PFSK-1 (cell line): ENCODE data around the gene PPFIBP2.

Experiments used
- POLR2AphosphoS5 ChIP-seq: IDR thresholded peaks from 2 replicates; pipeline ENCODE4 v1.6.1; 2012; ENCODE audit warnings: low read depth, mild to moderate bottlenecking, control low read depth, low read length, moderate library complexity
- SIN3A ChIP-seq: IDR thresholded peaks from 2 replicates; pipeline ENCODE4 v1.6.1; 2012; ENCODE audit warnings: mild to moderate bottlenecking, low read length, moderate library complexity, borderline replicate concordance; ENCODE audit not compliant: insufficient read depth
- TAF1 ChIP-seq: IDR thresholded peaks from 2 replicates; pipeline ENCODE4 v1.6.1; 2012; ENCODE audit warnings: low read length, control low read depth, borderline replicate concordance; ENCODE audit not compliant: insufficient read depth

DNA sequence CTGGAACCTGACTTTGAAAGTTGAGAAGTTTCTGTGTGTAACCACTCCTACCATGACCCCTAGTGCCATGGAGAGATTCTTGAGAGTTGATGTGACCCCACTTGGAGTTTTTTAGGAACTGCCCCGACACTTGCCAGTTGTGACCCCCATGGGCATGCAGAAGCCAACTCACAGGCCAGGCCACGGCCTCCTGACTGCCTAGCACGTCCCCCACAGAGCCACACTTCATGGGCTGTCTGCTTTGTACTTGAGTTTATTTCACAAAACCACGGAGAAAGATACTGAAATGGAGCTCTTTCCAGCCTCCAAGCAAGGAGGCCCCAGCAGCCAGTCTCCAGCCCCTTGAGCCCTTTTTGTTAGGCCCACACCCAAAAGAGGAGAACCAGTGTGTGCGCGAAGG is 151.1 kb downstream of the PPFIBP2 start:
- TF ChIP-seq POLR2AphosphoS5 (no peak), TAF1 (no peak), SIN3A (no peak)
